GM19023 (cell line): Measurements from ENCODE around the gene AHRR.

Experiments
- ATAC-seq: cut with Tn5 transposase; IDR thresholded peaks from one replicate; pipeline ENCODE4 v1.9.1; 2021; ENCODE audit warnings: mild to moderate bottlenecking, moderate library complexity; ENCODE audit not compliant: unreplicated experiment

Gene AHRR

DNA sequence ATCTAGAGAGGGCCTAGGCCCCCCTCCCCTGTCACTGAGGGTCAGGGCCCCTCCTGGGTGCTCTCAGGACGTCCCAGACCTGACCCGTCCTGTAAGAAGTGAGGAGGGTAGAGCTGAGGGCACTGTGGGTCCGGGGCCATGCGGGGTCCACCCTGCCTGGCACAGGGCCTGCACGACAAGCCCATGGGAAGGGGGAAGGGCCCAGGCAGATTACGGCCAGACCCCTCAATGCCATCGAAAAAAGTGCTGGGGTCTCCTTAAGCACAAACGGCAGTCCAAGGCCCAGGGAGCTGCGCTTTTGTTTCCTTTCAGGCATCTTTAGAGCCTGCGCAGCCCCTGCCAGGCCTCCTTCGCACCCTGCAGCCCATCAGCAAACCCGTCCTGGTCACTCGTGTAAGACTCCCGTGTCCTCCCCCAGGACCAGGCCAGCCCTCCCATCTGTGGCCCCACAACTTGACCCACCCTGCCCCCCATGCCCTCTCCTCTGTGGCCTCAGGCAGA is 117.0 kb downstream of the AHRR start:
- ATAC-seq = no peak

DNA sequence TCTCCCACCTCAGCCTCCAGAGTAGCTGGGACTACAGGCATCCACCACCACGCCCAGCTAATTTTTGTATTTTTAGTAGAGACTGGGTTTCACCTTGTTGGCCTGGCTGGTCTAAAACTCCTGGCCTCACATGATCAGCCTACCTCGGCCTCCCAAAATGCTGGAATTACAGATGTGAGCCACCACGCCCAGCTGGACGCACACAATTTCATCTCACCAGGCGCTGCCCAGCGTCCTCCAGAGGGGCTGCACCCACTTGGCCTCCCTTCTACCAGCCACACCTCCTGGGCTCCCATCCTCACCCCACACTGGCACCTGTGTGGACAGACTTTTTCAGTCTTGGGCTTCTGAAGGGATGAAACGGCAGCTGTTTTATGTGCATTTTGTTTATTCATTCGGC is 117.7 kb downstream of the AHRR start:
- ATAC-seq = no peak

DNA sequence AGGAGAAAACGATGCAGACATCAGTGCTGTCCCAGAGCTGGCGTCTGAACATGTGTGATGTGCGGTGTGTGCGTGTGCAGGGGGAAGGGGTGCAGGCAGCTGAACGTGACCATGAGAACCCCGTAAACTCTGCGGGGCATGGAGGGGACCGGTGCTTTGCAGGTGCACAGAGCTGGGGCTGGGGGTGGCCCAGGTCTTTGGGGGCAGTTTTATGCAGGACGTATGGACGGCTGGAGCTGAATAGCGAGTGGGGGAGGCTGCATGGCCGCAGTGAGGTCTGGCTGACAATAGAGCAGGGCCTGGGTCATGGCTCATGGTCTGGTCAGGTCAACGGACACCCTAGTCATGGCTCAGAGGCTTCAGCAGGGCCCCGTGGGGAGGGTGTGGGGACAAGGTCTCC is 118.1 kb downstream of the AHRR start:
- ATAC-seq = no peak

DNA sequence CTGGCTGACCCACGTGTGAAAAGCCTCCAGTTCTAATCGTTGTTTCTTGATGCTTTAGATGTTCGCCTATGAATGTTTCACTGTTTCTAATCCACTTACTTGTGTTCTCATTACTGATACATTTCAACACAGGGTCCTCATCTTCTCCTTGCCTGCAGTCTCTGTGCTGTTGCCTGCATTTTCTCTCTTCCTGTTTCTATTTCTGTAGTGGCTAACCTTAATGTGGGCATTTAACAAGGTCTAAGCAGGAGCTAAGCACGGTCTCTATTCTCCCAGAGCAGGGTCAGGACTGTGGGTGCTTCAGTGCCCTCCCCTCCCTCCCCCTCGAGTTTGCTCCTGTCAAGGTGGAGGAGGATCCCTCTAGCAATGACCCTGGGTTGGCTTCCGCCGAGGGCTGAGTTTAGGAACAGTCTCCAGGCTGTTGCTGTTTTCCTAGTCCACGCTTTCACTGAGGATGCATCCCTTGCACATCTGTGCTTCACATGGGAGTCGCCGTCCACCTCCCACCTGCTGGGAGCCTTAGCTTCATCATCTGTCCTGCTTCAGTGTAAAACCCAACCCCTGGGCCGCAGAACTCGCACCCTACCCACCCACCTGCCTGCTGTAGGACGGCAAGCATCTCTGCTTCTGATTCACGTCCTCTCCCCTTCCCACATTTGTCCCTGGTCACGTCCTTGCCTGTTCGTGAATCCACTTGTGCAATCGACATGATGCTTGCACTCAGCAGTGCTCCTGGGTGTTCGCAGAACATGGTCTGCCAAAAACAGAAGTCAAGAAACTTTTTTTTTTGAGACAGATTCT is 119.1 kb downstream of the AHRR start:
- no peak for ATAC-seq

DNA sequence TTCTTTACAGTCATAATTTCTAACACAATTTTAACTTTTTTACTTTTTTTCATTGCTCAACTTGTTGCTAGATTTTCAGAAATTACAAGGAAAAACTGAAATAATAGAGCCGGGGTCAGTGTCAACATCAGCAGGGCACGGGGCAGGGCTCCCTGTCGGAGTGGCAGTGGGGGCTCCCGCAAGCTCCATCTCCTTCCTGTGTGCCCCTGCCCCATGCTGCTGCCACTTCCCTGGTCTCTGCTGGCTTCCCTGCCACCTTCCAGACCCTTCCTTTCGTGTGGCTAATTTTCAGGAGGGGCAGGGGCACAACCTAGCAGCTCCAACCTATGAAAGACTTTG is 120.5 kb downstream of the AHRR start:
- no peak for ATAC-seq

DNA sequence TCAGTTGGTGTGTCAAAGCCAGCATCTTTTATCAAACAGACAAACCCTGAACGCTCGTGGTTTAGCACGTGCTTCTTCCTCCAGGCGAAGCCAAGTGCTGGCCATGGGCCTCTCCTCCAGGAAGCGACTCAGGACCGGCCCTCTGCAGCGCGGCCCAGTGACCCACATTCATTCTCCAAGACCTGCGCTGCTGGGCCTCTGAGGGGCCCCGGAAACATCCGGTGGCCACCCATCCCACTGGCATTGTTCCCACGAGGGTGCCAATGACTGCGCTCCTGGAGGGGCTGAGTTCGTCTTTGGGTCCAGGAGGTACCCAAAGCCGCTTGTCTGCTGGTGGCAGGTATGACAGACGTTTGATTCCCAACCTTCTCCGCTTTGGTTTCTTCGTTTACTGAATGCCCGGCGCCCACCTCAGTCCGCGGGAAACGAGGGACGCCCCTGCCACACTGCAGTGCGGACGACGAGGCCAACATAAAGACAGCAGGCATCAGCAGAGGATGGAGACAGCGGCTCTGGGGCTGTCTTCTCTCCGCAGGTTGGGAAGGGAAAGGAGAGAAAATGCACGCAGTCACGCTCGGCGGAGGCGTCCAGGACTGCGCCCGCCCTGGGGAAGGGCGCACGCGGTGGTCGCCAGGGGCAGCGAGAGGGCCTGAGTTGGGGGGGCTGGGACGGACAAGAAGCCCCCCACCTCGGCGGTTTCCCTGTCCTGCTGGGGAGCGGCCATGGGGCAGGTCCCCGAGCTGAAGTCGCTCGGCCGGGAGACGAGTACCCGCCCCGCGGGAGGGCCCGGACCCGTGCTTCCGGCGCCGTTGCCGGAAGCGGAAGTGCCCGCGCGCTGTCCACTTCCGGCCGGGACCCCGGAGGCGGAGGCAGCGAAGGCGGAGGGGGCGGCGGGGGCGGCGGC is 121.1 kb downstream of the AHRR start, which contains the start of gene EXOC3:
Gene EXOC3, plus strand, starts transcription at position 842 of the 904 bp plus-strand sequence. CDS start 3,030 bp downstream, outside the sequence.
- peak; percentile 81 for ATAC-seq

DNA sequence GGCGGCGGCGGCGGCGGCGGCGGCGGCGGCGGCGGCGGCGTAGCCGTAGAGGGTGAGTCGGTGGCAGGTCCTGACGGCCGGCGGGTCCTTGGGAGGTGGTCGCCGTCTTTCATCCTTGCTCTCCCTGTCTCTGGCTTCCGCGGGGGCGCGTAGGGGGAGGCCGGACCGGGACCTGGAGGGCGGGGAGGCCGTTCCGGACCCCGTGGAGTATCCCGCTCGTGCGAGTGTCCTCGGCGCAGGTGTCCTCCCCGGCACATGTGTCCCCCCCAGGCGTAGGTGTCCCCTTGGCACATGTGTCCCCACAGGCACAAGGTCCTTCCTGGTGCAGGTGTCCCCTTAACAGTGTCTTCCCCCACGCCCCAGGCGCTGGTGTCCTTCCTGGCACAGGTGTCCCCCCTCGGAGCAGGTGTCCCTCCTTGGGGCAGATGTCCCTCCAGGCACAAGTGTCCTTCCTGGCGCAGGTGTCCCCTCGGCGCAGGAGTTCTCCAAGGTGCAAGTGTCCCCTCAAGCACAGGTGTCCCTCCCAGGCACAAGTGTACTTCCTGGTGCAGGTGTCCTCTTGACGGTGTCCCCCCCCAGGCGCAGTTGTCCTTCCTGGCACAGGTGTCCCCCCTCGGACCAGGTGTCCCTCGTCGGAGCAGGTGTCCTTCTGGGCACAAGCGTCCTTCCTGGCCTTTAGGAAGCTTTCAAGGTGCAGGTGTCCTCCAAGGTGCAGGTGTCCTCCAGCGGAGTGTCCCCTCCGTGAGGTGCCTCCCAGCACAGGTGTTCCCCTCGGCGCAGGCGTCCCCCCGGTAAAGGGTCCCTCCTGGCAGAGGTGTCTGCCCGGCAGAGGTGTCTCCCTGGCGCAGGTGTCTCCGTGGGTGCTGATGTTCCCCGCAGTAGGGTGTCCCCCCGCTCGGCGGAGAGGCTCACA is 122.0 kb downstream of the AHRR start:
- peak; percentile 25 for ATAC-seq

DNA sequence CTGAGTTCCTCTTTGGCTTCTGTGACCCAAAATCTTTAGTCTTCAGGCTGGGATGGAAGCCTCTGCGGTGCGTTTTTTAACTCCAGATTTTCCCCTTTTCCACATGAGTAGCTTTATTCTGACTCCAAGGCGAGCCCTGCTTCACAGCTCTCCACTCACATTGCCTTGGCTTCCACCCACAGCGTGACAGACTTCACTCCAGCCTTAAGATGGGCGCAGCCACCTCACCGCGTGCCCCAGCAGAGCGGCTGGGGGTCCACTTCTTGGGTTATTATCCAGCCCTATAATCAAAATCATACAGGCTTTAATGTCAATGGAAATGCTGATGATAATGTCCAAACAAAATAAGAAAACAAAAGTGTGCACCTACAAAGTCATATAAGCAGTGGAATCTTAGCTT is 122.7 kb downstream of the AHRR start:
- no peak for ATAC-seq

DNA sequence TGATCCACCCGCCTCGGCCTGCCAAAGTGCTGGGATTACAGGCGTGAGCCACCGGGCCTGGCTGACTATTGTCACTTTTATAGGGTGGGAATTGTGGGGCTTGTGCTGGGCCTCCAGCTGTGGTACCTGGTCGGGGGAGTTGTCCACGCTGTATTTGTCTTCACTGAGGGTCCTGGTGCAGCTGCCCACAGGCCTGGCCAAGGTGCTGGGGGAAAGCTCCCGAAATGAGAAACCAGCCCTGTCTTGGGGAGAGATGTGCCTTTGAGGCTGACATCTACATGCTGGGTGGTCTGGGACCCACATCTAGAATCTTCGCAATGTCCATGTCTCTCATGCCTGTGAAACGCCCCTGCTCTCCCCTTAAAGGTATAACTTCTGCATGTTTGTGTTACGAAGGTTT is 124.1 kb downstream of the AHRR start:
- no peak for ATAC-seq

DNA sequence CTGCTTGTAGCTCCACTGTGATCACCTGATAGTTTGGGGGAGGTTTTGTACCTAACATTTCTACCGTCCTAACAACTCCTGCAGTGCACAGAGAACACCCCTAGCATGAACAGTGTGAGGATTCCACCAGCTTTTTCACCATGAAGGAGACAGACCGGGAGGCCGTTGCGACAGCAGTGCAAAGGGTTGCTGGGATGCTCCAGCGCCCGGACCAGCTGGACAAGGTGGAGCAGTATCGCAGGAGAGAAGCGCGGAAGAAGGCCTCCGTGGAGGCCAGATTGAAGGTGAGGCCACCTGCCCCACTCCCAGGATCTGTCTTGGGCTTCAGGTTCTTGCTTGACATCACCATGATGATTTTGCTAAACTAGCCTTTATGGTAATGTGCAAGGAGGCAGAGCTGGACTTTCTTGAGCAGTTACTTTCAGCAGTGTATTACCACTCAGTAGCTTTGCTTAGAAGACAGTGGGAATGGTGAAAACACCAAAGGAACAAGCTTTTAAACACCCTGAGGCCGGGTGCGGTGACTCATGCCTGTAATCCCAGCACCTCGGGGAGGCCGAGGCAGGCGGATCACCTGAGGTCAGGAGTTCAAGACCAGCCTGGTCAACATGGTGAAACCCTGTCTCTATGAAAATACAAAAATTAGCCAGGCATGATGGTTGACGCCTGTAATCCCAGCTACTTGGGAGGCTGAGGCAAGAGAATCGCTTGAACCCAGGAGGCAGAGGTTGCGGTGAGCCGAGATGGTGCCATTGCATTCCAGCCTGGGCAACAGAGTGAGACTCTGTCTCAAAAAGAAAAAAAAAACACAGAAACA is 124.8 kb downstream of the AHRR start:
- ATAC-seq = no peak

DNA sequence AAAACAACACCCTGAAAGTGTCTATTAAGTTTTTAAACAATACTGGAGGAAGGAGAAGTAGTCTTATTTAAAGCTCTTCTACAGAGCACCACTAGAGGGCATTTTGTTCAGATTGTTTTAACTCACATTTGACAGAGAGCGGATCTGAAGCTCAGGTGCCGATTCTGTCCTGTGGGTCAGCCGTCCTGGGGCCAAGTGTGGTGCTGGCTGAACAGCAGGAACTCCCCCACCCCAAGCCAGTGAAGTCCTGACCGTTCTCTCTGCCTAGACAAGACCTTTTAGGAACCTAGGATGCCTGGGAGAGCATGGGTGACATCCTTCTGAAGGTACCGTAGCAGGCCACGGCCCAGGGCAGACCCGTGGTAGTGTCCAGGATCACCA is 125.4 kb downstream of the AHRR start:
- ATAC-seq = no peak

DNA sequence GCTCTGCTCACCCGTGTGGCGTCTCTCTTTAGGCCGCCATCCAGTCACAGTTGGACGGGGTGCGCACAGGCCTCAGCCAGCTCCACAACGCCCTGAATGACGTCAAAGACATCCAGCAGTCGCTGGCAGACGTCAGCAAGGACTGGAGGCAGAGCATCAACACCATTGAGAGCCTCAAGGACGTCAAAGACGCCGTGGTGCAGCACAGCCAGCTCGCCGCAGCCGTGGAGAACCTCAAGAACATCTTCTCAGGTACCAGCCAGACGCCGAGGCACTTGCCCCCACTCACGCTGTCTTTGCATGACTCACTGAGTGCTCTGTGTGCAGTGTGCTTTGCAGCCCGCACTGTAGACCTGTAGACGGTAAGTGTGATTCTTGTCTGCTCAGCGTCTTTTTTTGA is 126.0 kb downstream of the AHRR start:
- no peak for ATAC-seq

DNA sequence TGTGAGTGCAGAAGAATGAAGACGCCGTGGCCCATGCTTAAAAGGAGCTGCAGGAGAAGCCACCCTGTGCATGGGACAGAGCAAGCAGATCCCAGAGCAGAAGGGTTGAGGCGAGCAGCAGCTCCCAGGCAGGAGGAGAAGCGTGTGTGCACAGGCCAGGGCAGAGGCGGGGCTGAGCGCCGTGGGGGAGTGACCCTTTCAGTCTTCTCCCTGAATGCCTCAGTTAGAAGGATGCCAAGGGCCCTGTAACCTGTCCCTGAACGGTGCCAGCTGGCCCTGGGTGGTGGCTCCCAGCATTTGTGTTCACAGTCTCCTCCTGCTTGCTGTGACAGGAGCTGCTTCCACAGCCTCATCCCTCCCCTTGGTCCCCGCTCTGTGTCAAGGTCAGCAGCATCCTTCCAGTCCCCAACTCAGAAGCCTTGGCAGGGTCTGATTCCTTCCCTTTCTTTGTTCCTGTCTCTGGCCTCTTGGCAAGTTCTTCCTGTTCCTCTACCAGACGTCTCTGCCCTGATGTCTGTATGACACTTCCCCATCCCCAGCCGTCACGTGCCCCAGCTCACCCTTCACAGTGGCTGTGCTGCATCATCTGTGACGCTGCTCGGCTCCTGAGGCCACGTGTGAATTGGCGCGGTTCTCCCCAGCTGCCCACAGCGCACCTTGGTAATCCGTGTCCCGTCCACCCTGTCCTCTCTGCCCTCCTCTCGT is 126.7 kb downstream of the AHRR start:
- ATAC-seq = no peak

DNA sequence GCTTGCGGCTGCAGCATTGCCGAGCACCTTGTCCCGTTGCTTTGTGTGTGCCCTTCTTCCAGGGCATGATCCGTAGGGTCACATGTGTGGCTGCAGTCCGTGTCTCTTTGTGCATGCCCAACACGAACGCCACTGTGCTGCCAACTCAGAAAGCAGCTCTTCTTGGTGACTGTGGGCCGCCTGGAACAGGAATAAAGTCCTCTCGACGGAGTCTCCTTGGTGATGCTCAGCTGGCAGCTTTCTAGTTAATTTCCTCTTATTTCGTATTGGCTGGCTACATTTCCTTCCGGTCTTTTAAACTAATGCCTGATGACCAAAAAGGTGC is 127.2 kb downstream of the AHRR start:
- no peak for ATAC-seq

DNA sequence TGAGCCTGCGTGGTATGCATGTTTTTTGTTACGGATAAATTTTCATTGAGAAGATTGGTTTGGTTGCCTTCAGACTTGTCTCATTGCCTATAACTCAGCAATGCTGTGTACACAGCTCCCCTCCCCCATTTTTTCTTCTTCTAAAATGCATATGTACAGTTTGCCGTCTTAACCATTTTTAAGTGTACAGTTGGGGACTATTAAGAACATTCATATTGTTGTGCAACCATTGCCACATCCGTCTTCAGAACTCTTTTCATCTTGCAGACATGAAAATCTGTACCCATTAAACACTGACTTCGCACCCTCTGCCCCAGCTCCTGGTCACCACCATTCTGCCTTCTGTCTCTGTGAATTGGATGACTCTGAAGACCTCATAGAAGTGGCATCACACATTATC is 127.6 kb downstream of the AHRR start:
- no peak for ATAC-seq

DNA sequence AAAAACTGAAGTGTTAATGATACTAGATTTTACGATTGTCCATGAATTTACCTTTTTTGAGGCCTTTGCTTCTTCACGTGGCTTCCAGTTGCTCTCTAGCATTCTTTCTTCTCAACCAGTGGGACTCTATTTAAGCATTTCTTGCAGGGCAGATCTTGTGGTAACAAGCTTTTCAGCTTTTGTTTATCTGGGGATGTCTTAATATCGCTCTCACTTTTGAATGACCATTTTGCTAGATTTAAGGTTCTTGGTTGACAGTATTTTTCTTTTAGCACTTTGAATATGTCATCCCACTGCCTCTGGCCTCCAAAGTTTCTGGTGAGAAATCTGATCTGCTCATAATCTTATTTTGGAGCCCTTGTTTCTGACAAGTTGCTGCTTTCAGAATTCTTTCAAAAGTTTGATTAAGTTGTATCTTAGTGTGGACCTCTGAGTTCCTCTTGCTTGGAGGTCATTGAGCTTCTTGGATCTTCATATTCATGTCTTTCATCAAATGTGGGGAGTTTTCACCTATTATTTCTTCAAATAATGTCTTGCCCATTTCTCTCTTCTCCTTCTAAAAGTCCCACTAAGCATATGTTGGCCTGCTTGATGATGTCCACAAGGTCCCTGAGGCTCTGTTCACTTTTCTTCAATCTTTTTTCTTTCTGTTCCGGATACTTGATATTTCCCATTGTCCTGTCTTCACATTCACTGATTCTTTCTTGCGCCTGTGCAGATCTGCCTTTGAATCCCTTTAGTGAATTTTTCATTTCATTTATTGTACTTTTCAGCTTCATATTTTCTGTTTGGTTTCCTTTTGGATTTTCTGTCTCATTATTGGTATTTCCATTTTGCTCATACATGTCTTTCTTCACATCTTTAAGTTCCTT is 130.3 kb downstream of the AHRR start:
- ATAC-seq = no peak

DNA sequence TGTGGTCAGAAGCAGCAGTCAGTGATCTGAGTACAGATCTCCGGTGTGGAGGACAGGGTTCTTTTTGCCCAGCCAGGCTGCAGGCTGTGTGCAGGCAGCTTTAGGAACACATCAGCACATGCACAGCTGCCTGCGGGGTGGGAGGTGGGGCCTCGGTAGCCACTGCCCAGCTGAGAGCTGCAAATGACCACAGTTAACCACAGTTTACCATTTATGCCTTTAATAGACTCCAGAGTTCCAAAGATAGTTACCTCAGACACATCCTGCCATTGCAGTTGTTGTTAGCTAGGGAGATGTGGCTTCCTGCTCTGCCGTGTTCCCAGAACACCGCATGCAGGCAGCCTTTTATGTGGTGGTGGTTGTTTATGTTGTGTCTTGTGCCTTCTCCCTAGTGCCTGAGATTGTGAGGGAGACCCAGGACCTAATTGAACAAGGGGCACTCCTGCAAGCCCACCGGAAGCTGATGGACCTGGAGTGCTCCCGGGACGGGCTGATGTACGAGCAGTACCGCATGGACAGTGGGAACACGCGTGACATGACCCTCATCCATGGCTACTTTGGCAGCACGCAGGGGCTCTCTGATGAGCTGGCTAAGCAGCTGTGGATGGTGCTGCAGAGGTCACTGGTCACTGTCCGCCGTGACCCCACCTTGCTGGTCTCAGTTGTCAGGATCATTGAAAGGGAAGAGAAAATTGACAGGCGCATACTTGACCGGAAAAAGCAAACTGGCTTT is 131.6 kb downstream of the AHRR start:
- no peak for ATAC-seq
